ENCODE measurements around the gene EML4.

The EML4 gene

DNA sequence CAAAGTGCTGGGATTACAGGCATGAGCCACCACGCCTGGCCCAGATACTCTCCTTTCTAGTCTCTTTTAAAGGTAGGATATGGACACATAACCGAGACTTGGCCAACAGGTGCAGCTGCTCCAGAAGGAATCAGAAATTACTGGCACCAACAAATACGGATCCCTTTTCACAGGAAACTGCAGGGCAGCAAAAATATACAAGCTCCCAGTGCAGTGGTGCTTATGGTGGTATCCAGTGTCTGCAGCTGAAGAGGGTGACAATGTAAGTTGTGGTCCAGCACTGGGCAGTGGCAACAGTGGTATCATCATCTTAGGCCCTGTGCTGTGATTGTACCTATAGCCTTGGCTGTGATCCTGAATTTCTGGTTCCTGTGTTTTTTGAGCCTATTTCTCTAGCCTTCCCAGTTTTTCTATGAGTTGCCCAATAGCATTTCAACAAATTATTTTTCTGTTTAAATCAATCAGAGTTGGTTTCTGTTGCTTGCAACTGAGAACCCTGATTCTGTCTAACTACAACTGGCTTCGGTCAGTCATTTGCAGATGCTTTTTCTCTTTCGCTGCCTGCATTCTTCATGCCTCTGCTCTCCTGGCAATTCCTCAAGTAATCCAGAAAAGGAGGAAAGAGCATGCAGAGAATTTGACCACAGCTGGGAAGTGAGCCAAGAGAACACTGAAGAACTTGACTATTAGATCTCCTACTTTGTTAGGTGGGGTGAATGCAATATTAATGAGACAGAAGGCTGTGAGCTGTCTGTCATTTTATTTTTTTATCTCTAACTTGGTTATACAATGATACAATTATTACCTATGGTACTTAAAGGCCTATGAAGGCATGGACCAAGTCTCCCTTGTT is 30.8 kb upstream of the EML4 start:
- no peak for DNase-seq (ENCODE audit: low read depth)

GRCh38 chr2:42139101-42139500 is 30.1 kb upstream of the EML4 start:
- DNase-seq (ENCODE audit: low read depth): no peak

DNA sequence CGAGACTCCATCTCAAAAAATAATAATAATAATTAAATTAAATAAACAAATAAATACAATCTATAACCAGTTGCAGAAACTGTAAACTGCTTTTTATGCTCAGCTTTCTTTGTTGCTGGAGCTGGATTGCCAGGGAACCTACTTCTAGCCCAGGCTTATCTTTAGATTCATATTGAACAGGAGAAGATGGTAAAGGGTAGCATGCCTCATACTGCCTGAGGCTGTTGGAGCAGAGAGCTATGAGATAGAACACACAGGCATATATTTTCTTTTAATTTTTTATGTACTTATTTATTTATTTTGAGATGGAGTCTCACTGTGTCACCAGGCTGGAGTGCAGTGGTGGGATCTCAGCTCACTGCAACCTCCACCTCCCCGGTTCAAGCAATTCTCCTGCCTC is 28.7 kb upstream of the EML4 start:
- DNase-seq (ENCODE audit: low read depth): no peak

- DNase-seq (ENCODE audit: low read depth): no peak
Observed at GRCh38 chr2:42141687-42142546, 27.2 kb upstream of the EML4 start.

GRCh38 chr2:42142547-42143184 is 26.5 kb upstream of the EML4 start:
- no peak for DNase-seq (ENCODE audit: low read depth)

- no peak for DNase-seq (ENCODE audit: low read depth)
Observed at GRCh38 chr2:42147641-42148274, 21.4 kb upstream of the EML4 start.

DNA sequence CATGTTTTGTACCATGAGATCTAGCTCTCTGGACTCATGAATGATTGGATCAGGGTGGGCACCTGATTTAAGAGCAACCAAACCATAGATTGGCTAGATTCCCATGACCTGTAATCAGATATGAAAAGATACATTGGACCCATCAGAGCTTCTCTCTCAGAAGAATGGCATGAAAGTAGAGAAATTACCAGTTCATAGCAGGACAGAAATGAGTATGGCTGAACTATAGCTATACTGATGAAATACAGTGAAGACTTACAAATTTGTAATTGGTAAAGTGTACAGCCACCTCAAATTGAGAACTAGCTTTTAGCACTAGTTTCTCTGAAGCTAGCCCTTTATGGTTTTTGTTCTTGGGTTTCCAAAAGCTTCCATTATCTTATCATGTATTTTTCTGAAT is 19.0 kb upstream of the EML4 start:
- no peak for DNase-seq (ENCODE audit: low read depth)

- no peak for DNase-seq (ENCODE audit: low read depth)
Observed at GRCh38 chr2:42153944-42154581, 15.1 kb upstream of the EML4 start.

- no peak for DNase-seq (ENCODE audit: low read depth)
Observed at GRCh38 chr2:42156721-42157120, 12.4 kb upstream of the EML4 start.

DNA sequence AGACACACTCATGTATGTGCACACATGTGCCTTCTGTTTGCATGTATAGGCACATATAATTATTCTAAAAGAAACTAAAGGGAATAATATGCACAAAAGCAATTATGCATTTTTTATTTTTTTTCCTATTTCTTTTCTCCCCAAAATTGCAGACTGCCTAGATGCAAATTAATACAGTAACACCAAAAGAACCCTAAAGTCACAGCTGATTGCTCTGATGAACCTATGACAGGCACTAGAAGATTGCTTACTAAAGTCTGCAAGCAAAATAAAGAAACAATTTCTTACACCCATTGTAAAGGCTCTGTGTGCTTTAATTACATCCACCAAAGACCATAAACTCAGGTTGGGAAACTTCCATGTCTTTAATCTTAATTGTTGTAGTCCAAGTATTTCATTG is 7.7 kb upstream of the EML4 start:
- no peak for DNase-seq (ENCODE audit: low read depth)

- DNase-seq (ENCODE audit: low read depth): no peak
Observed at GRCh38 chr2:42163444-42164045, 5.6 kb upstream of the EML4 start.

GRCh38 chr2:42164046-42164445 is 5.1 kb upstream of the EML4 start:
- no peak for DNase-seq (ENCODE audit: low read depth)

DNA sequence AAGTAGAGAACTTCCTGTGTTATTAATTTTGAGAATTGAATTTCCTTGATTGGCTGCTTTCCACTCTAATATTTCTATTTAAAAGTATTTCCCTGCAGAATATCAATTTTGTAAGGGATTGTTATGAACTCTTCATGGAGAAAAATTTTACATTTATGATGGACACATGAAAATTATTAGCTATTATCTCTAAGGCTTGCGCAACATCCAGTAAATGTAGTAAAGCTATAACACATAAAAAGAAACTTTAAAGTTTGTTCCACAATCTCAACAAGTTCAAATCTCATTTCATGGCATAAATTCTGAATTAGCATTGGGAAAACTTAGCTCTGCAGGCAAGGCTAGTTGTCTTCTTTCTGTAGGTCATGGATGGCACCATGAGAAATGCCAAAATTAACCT is 4.2 kb upstream of the EML4 start:
- no peak for DNase-seq (ENCODE audit: low read depth)

DNA sequence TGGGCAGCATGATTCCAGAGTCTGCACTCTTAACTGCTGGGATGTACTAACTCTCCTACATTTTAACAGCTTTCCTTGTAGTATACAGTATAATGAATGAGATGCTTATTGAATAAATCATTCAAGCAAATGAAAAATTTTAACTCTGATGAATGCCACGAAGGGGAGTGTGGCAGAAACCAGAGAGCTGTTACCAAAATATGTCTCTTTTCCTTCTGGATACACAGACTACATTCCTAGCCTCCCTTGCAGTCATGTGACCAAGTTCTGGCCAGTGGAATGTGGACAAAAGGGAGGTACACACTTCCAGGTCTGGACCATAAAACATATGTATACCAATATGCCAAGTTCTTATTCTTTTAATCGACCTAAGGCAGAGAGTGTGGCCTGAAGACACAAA is 1.7 kb upstream of the EML4 start:
- no peak for DNase-seq (ENCODE audit: low read depth)

- DNase-seq (ENCODE audit: low read depth): no peak
Observed at GRCh38 chr2:42168459-42169099, 574 bp upstream of the EML4 start.

GRCh38 chr2:42169874-42170521 is 845 bp downstream of the EML4 start:
- no peak for DNase-seq (ENCODE audit: low read depth)

DNA sequence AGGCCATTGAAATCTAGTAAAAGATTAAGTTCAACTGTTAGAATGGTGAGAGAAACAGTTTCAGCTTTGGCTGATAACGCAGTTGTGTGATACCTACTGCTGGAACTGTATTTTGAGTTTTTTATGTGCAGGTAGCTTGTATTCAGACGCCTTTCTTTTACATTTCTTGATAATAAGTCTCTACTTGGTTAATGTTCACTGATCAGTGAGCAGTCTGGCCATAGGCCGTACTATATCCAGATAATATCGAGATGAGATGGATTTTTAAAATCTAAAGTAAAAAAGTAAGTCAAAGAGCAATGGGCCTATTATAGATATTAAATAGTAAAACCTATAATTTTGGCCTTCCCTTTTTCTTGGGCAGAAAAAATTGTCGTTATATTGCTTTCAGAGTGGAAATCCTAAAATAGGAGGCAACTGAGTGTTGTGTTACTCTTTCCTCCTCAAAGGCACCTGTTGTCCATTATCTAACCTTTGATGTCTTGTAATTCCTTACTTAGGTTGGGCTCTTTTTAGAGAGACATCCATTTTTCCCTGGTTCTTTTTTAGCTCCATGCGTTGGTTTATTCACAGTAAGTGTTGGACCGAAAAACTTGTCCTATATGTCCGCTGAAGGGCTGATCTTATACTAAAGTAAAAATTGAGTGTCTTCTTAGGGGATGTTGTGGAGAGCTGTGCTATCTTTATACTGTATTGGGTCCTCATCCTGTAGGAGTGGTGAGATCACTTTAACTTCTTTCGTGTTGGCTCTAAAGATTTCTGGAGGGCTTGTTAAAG is 1.7 kb downstream of the EML4 start:
- DNase-seq (ENCODE audit: low read depth): no peak

DNA sequence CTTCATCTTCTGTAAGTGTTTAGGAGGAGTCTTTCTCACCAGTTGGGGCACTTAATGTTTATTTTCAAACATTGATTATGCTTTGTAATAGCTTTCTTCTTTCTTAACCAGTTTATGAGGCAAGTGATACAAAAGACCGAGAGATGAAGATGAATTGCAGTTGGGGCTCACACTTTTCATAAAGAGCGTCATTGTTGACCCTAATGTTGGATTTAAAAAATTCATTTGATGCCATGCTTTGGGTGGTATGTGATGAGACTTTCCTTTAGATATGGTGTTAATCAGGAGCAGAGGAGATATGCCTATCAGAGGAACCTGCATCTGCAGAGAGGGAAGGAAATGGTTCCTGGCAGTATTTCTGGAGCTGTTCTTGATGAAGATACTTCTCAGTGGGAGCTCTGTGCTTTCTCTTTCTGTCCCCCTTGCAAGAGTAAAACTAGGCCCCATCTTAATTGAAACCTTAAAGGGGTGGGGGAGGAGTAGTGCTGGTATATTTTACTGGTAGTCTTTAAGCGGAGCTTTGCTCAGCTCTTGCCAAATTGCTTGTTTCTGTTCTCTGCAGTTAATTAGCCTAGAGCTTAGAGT is 2.3 kb downstream of the EML4 start:
- DNase-seq (ENCODE audit: low read depth): no peak

DNA sequence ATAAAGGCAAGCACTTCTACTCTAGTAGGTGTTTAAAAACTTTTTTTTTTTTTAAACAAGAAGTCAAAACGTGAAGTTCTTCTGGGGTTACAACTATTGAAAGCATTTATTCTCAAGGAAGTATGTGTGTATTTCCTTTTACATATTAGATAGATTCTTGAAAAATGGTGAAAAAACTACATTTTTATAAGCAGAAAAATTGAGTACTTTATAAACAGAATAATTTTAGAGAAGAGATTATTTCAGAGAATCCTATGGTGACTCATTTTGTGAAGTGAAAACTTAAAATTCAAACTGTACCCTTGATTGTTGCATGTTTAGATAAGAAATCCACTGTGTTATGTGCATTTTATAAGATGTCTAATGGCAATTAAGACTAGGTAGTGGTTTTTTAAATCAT is 2.9 kb downstream of the EML4 start:
- no peak for DNase-seq (ENCODE audit: low read depth)

Data from stimulated activated CD8-positive, alpha-beta memory T cell treated with anti-CD3 and anti-CD28 coated beads, Interleukin-12 subunit alpha, Interleukin-12 subunit beta, amount 100 ng/mL, for 1 hour (primary cell).